Esophagus squamous epithelium (tissue), 5 donors: Measurements from ENCODE around the gene MEF2D. TPM values are rescaled to one million over a fixed set of nuclear protein-coding genes. Genes with fewer than 3 reads are reported as not detected.

ENCODE experiments used
- DNase-seq: peaks from one replicate; lab custom pipeline; 2025; lab: John Stamatoyannopoulos, UW
- H3K27ac ChIP-seq, 4 donors: fragments of 200-600 bp; sonication (generic); one replicate each; pipeline ENCODE4 v1.5.1; 2016 to 2019; ENCODE audit warnings: mild to moderate bottlenecking in 1 of 4
- H3K27me3 ChIP-seq, 4 donors: fragments of 200-600 bp; sonication (generic); 1 replicate in 3 of 4; 2 replicates in 1 of 4; pipeline versions ENCODE4 v1.5.1 to v1.6.0; 2017 to 2021; ENCODE audit warnings: antibody characterized with exemption in 1 of 4
- H3K36me3 ChIP-seq, 3 donors: fragments of 200-600 bp; sonication (generic); one replicate each; pipeline ENCODE4 v1.5.1; 2016 to 2019
- H3K4me1 ChIP-seq, 3 donors: fragments of 200-600 bp; sonication (generic); one replicate each; pipeline ENCODE4 v1.5.1; 2017 to 2019
- H3K4me3 ChIP-seq, 4 donors: fragments of 200-600 bp; sonication (generic); 1 replicate in 3 of 4; 2 replicates in 1 of 4; pipeline ENCODE4 v1.5.1; 2016 to 2019; ENCODE audit warnings: mild to moderate bottlenecking in 2 of 4, moderate library complexity in 1 of 4
- H3K9me3 ChIP-seq, 3 donors: fragments of 200-600 bp; sonication (generic); one replicate each; pipeline ENCODE4 v1.5.1; 2016 to 2019
- POLR2A ChIP-seq, 4 donors: fragments of 450-650 bp; IDR thresholded peaks; one replicate each; pipeline ENCODE4 v1.6.1; 2017; ENCODE audit warnings: antibody characterized with exemption in 4 of 4, mild to moderate bottlenecking in 4 of 4, moderate library complexity in 3 of 4
- WGBS, 2 donors: methylation state at CpG; one replicate each; pipeline ENCODE4 v1.1.5; 2018; 5-methylcytosine and 5-hydroxymethylcytosine counted together
- intact Hi-C: fragments of 100-400 bp; cut with DNase I; formaldehyde crosslinking; loops from one replicate; pipeline ENCODE4 v1.15.0; 2022
- total RNA-seq, 4 donors: library from RNA; depleted of rRNA; stranded (reverse); fragments of >200 nt; gene quantifications; one replicate each; pipeline ENCODE4 v1.1.0, GENCODE V29; 2016
- TF ChIP-seq, protein P1 (sequence below), 6 experiments: fragments of 450-650 bp in 4 of 6; fragments of 200-600 bp in 2 of 6; sonication (generic) in 2 of 6; IDR thresholded peaks; one replicate each; pipeline ENCODE4 v1.5.1; 2016 to 2019; ENCODE audit warnings: antibody characterized with exemption in 6 of 6, mild to moderate bottlenecking in 4 of 6, moderate library complexity in 4 of 6
- donor health status: DM: yes; HTN: yes; CAD: no.

The MEF2D gene
- total RNA-seq, 4 donors from 2014 or later, result 9.1 to 30.1 (median 12.1) TPM

- Histone ChIP-seq H3K27ac (no peak overlapping the region), H3K4me3 (no peak overlapping the region), H3K27me3 (peaks cover 13 to 100% (median 50%) of the 10 kb centered on the region in 4 donors), H3K4me1 (peaks cover 8 to 15% (median 12%) of the 10 kb centered on the region in 3 donors), H3K36me3 (no peaks in the 10 kb centered on the region), H3K9me3 (no peaks in the 10 kb centered on the region)
- intact Hi-C loops, result no loop called here
- WGBS, 2 donors, result 37 to 40% methylated on average over 3 to 4 of the region's 4 CpGs
- no peak for DNase-seq
- no peak for TF ChIP-seq POLR2A (IDR thresholded peaks at IDR 0.05)
- TF ChIP-seq, protein P1, sequence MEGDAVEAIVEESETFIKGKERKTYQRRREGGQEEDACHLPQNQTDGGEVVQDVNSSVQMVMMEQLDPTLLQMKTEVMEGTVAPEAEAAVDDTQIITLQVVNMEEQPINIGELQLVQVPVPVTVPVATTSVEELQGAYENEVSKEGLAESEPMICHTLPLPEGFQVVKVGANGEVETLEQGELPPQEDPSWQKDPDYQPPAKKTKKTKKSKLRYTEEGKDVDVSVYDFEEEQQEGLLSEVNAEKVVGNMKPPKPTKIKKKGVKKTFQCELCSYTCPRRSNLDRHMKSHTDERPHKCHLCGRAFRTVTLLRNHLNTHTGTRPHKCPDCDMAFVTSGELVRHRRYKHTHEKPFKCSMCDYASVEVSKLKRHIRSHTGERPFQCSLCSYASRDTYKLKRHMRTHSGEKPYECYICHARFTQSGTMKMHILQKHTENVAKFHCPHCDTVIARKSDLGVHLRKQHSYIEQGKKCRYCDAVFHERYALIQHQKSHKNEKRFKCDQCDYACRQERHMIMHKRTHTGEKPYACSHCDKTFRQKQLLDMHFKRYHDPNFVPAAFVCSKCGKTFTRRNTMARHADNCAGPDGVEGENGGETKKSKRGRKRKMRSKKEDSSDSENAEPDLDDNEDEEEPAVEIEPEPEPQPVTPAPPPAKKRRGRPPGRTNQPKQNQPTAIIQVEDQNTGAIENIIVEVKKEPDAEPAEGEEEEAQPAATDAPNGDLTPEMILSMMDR (IDR thresholded peaks at IDR 0.05), result no peak
Observed at GRCh38 chr1:156431366-156431765, 69.2 kb downstream of the MEF2D start.

- H3K27ac ChIP-seq, result no peak overlapping the region
- H3K36me3 ChIP-seq, result no peaks in the 10 kb centered on the region
- H3K27me3 ChIP-seq, result peaks cover 9 to 100% (median 48%) of the 10 kb centered on the region in 4 donors
- no peak for DNase-seq
- no peak for TF ChIP-seq POLR2A (IDR thresholded peaks at IDR 0.05)
- TF ChIP-seq, protein P1 (IDR thresholded peaks at IDR 0.05), result no peak
- no peak overlapping the region for H3K4me3 ChIP-seq
- no peaks in the 10 kb centered on the region for H3K9me3 ChIP-seq
- peaks cover 6 to 10% (median 7%) of the 10 kb centered on the region in 3 donors for H3K4me1 ChIP-seq
- WGBS, 2 donors, result 7 to 41% methylated on average over 2 to 3 of the region's 3 CpGs
- intact Hi-C loops, result no loop called here
Observed at GRCh38 chr1:156430866-156431265, 69.7 kb downstream of the MEF2D start.

- no peaks in the 10 kb centered on the region for H3K9me3 ChIP-seq
- 10 to 15% methylated on average over 7 of the region's 7 CpGs for WGBS, 2 donors
Observed at GRCh38 chr1:156430303-156430702, 70.3 kb downstream of the MEF2D start.

GRCh38 chr1:156429313-156430060 is 71.1 kb downstream of the MEF2D start:
- no peak for DNase-seq
- Histone ChIP-seq H3K27me3 (peaks cover 9 to 100% (median 38%) of the 10 kb centered on the region in 4 donors), H3K36me3 (no peaks in the 10 kb centered on the region), H3K9me3 (no peaks in the 10 kb centered on the region), H3K27ac (no peak overlapping the region), H3K4me1 (no peaks in the 10 kb centered on the region), H3K4me3 (no peak overlapping the region)
- intact Hi-C loops, result no loop called here
- WGBS, 2 donors, result 3 to 12% methylated on average over 5 to 10 of the region's 13 CpGs
- TF ChIP-seq, protein P1 (IDR thresholded peaks at IDR 0.05), result no peak
- TF ChIP-seq POLR2A (IDR thresholded peaks at IDR 0.05), result no peak

More at GRCh38 chr1:156430303-156430702, 70.3 kb downstream of the MEF2D start:
- H3K27ac ChIP-seq, result no peak overlapping the region
- peaks cover 9 to 100% (median 44%) of the 10 kb centered on the region in 4 donors for H3K27me3 ChIP-seq
- intact Hi-C loops, result no loop called here
- H3K4me1 ChIP-seq, result peaks cover 1 to 5% (median 1%) of the 10 kb centered on the region in 3 donors
- no peak overlapping the region for H3K4me3 ChIP-seq
- TF ChIP-seq, protein P1 (IDR thresholded peaks at IDR 0.05), result no peak
- no peak for TF ChIP-seq POLR2A (IDR thresholded peaks at IDR 0.05)
- H3K36me3 ChIP-seq, result no peaks in the 10 kb centered on the region
- DNase-seq, result no peak

- no peak overlapping the region for H3K27ac ChIP-seq
- no peak for DNase-seq
- intact Hi-C loops, result no loop called here
- TF ChIP-seq, protein P1 (IDR thresholded peaks at IDR 0.05), result no peak
- TF ChIP-seq POLR2A (IDR thresholded peaks at IDR 0.05), result no peak
- H3K9me3 ChIP-seq, result no peaks in the 10 kb centered on the region
- H3K4me3 ChIP-seq, result no peak overlapping the region
- WGBS, 2 donors, result 14 to 40% methylated on average over 1 to 3 of the region's 4 CpGs
- no peaks in the 10 kb centered on the region for H3K4me1 ChIP-seq
- H3K36me3 ChIP-seq, result no peaks in the 10 kb centered on the region
- peaks cover 9 to 100% (median 32%) of the 10 kb centered on the region in 4 donors for H3K27me3 ChIP-seq
Observed at GRCh38 chr1:156428746-156429288, 71.8 kb downstream of the MEF2D start.
